KOPT-K1 (cell line): ENCODE results near the gene HS6ST1.

Source experiments
- H3K27ac ChIP-seq: fragments of 200-600 bp; sonication (generic); 2 replicates; pipeline ENCODE4 v1.5.1; 2016; ENCODE audit warnings: antibody characterized with exemption, mild to moderate bottlenecking, low read depth, low read length; ENCODE audit not compliant: poor library complexity, severe bottlenecking
- H3K36me3 ChIP-seq: fragments of 200-600 bp; sonication (generic); 2 replicates; pipeline ENCODE4 v1.5.1; 2017; ENCODE audit warnings: antibody characterized with exemption, mild to moderate bottlenecking, low read length, moderate library complexity; ENCODE audit not compliant: insufficient read depth
- H3K9me3 ChIP-seq: fragments of 200-600 bp; sonication (generic); 2 replicates; pipeline ENCODE4 v1.5.1; 2017; ENCODE audit warnings: antibody characterized with exemption, low read length, mild to moderate bottlenecking; ENCODE audit not compliant: insufficient read depth, poor library complexity, severe bottlenecking

HS6ST1 gene

GRCh38 chr2:128357506-128358370 lies 39.1 kb upstream of the HS6ST1 start:
- Histone ChIP-seq H3K27ac (no peak overlapping the region), H3K36me3 (no peaks in the 10 kb centered on the region), H3K9me3 (peaks cover 2% of the 10 kb centered on the region)

- no peaks in the 10 kb centered on the region for H3K36me3 ChIP-seq
- H3K27ac ChIP-seq = no peak overlapping the region
- H3K9me3 ChIP-seq = peaks cover 15% of the 10 kb centered on the region
These were observed 37.5 kb upstream of the HS6ST1 start for GRCh38 chr2:128356127-128356526.

- H3K27ac ChIP-seq = no peak overlapping the region
- peaks cover 26% of the 10 kb centered on the region for H3K9me3 ChIP-seq
These were observed 36.2 kb upstream of the HS6ST1 start for GRCh38 chr2:128354726-128355470.

GRCh38 chr2:128354161-128354560 lies 35.5 kb upstream of the HS6ST1 start:
- peaks cover 26% of the 10 kb centered on the region for H3K9me3 ChIP-seq
- no peaks in the 10 kb centered on the region for H3K36me3 ChIP-seq
- no peak overlapping the region for H3K27ac ChIP-seq

More at GRCh38 chr2:128354726-128355470, 36.2 kb upstream of the HS6ST1 start:
- no peaks in the 10 kb centered on the region for H3K36me3 ChIP-seq

- Histone ChIP-seq H3K27ac (no peak overlapping the region), H3K36me3 (no peaks in the 10 kb centered on the region), H3K9me3 (peaks cover 26% of the 10 kb centered on the region)
These were observed 32.1 kb upstream of the HS6ST1 start for GRCh38 chr2:128350736-128351135.

GRCh38 chr2:128348701-128349100 lies 30.0 kb upstream of the HS6ST1 start:
- Histone ChIP-seq H3K27ac (no peak overlapping the region), H3K9me3 (peaks cover 31% of the 10 kb centered on the region), H3K36me3 (no peaks in the 10 kb centered on the region)

GRCh38 chr2:128347701-128348539 lies 29.3 kb upstream of the HS6ST1 start:
- Histone ChIP-seq H3K9me3 (peaks cover 34% of the 10 kb centered on the region), H3K36me3 (no peaks in the 10 kb centered on the region), H3K27ac (no peak overlapping the region)

- Histone ChIP-seq H3K9me3 (peaks cover 26% of the 10 kb centered on the region), H3K27ac (no peak overlapping the region), H3K36me3 (no peaks in the 10 kb centered on the region)
These were observed 28.5 kb upstream of the HS6ST1 start for GRCh38 chr2:128347171-128347558.

GRCh38 chr2:128346291-128347170 lies 27.9 kb upstream of the HS6ST1 start:
- Histone ChIP-seq H3K9me3 (peaks cover 20% of the 10 kb centered on the region), H3K36me3 (no peaks in the 10 kb centered on the region), H3K27ac (no peak overlapping the region)

- H3K36me3 ChIP-seq = no peaks in the 10 kb centered on the region
- H3K27ac ChIP-seq = no peak overlapping the region
- H3K9me3 ChIP-seq = peaks cover 14% of the 10 kb centered on the region
These were observed 26.9 kb upstream of the HS6ST1 start for GRCh38 chr2:128345436-128346165.

- H3K27ac ChIP-seq = no peak overlapping the region
- H3K9me3 ChIP-seq = peaks cover 8% of the 10 kb centered on the region
- H3K36me3 ChIP-seq = no peaks in the 10 kb centered on the region
These were observed 25.4 kb upstream of the HS6ST1 start for GRCh38 chr2:128344101-128344500.

- Histone ChIP-seq H3K9me3 (peaks cover 9% of the 10 kb centered on the region), H3K36me3 (no peaks in the 10 kb centered on the region), H3K27ac (no peak overlapping the region)
These were observed 24.8 kb upstream of the HS6ST1 start for GRCh38 chr2:128343459-128343858.

- Histone ChIP-seq H3K9me3 (peaks cover 18% of the 10 kb centered on the region), H3K36me3 (no peaks in the 10 kb centered on the region), H3K27ac (no peak overlapping the region)
These were observed 23.9 kb upstream of the HS6ST1 start for GRCh38 chr2:128342550-128342949.

- Histone ChIP-seq H3K9me3 (peaks cover 18% of the 10 kb centered on the region), H3K36me3 (no peaks in the 10 kb centered on the region), H3K27ac (no peak overlapping the region)
These were observed 23.0 kb upstream of the HS6ST1 start for GRCh38 chr2:128341621-128342020.
